ENCODE results near the gene EGFL7. TPM values are rescaled to one million over a fixed set of nuclear protein-coding genes. Genes with fewer than 3 reads are reported as not detected.
"Not testable (repeated sequence)": the region's sequence is repeated elsewhere in the genome, so short reads cannot be mapped to it uniquely, and the experiment has no call there.

EGFL7 gene
- total RNA-seq, 1 donor from 2014 or later = 3.2 TPM

DNA sequence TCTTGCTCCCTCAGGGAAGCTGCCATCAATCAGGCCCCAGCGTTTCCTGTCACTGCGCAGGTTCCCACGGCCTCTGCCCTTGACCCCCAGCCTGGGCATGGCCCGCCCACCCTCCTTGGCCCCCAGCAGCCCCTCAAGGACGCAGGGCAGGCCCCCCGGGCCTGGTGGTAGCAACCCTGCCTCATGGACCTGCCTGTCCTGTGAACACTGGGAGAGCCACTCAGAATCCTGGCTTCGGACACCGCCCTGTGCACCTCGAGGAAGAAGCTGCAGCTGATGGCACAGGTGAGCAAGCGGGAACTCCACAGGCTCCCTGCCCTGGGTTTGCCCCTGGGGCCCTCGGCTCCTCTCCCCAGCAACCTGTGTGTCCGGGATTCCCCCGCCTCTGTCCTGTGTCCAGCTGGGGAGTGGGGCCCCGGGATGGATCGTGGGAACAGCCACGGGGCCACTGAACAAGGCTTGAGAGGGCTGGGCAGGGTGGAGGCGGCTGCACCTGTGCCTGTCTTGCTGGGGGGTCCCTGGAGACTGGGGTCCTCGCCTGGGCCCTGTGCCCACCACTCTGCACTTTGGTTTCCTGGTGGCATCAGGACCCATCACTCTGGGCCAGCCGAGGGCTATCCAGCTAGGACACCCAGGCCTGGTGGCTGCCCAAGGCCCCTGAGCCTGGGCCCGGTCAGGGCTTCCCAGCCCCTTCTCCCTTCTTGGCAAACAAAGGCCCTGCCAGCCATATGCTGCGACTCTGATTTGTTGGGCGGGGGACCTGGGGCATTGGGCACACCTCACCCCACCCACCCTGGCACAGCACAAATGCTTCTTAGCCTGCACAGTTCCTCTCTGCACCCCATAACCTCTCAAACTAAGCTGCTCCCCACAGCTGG, 33.5 kb upstream of the EGFL7 start:
- H3K9me3 Mint-ChIP-seq = no peaks in the 10 kb centered on the region
- peaks cover 2% of the 10 kb centered on the region for H3K4me1 Mint-ChIP-seq
- no peaks in the 10 kb centered on the region for H3K36me3 Mint-ChIP-seq (ENCODE audit: low read depth)
- no peak overlapping the region for H3K27ac Mint-ChIP-seq
- DNase-seq = no peak
- intact Hi-C loops (cut with micrococcal nuclease) = no loop called here
- peaks cover 6% of the 10 kb centered on the region for H3K27me3 Mint-ChIP-seq
- no peak overlapping the region for H3K4me3 Mint-ChIP-seq

DNA sequence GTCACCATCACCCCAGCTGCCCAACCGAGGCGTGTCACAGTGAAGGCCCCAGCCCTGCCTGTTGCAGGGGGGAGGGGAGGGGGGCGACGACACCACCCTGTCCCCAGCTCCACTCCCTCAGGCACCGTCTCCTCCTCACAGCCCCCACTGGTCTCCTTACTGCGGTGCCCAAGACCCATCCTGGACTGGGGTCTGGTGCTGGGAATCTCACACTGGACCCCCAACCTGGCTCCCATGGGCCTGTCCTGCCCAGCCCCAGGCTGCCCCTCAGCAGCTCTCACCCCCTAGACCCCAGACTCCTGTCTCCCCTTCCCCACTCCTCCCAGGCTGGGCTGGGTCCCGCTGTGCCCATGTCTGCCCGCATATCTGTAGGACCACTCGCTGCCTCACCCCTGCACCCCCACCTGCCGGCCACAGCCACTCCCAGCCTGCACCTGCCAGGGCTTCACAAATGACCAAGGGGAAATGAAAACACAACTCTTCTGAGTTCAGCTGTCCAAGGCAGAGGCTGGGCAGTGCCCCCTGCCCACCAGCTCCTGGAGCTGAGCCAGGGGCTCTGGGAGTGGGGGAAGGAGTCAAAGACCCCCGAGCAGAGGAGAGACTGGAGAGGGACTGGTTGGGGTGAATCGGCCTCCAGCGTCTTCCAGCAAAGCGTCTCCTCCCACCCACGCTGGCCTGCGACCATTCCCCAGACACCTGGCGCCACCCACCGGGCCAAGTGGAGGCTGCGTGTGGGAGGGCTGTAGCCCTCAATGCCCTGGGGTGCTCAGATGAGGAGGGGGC, 32.6 kb upstream of the EGFL7 start:
- intact Hi-C loops (cut with micrococcal nuclease) = loop anchor here (10.0 kb wide), 1 partner anchor 85 kb away; the partner anchor contains the start of gene NOTCH1
- Mint-ChIP-seq H3K4me1 (peaks cover 2% of the 10 kb centered on the region), H3K36me3 (ENCODE audit: low read depth) (no peaks in the 10 kb centered on the region), H3K9me3 (no peaks in the 10 kb centered on the region), H3K27ac (no peak overlapping the region), H3K27me3 (peaks cover 6% of the 10 kb centered on the region), H3K4me3 (no peak overlapping the region)
- peak; percentile 89 for DNase-seq

DNA sequence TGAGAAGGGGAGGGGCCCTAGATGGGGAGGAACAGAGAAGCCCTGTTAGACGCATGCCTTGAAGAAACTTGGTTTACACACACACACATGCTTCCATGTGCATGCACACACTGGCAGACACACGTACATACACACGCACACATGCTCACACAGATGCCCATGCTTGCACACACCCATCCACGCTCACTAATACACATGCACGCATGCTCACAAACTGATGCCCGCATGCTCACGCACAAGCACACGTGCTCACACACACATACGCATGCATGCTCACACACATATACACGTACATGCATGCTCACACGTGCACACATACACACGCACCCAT, 32.1 kb upstream of the EGFL7 start:
- Mint-ChIP-seq H3K4me3 (no peak overlapping the region), H3K27ac (no peak overlapping the region), H3K36me3 (ENCODE audit: low read depth) (no peaks in the 10 kb centered on the region), H3K9me3 (no peaks in the 10 kb centered on the region), H3K4me1 (peaks cover 2% of the 10 kb centered on the region), H3K27me3 (peaks cover 6% of the 10 kb centered on the region)
- no peak for DNase-seq
- intact Hi-C loops (cut with micrococcal nuclease) = loop anchor here (10.0 kb wide), 1 partner anchor 86 kb away; the partner anchor contains the start of gene NOTCH1

DNA sequence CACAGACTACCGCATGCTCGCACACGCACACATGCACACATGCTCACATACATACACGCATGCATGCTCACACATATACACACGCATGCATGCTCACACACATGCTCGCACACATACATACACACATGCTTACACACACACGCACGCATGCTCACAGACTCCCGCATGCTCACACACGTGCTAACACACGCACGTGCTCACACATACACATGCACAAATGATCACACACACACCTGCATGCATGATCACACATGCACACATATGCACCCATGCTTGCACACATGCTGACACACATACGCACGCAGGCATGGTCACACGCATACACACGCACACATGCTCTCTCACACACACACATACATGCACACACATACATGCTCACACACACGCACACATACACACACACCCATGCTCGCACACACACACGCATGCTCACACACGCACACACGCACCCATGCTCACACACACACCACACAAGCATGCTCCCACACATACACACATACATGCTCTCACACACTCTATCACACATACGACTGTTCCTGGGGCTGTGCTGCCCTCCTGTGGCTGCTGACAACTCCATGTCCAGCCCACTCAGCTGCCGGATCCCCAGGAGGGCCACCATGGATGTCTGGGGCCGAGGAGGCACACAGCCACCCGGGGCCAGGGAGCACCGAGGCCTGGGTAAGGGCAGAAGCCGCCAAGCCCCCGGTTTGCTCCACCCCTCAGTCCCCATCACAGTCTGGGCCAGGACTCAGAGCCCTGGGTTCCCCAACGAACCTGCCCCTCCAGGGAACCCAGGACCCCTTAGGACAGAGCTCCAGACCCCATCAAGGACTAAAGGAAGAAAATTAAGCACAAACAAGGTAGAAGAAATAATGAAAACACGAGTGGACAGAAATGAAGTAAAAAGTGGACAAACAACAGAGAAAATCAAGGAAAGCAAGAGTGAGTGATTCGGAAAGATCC, 31.4 kb upstream of the EGFL7 start:
- H3K36me3 Mint-ChIP-seq (ENCODE audit: low read depth) = no peaks in the 10 kb centered on the region
- peaks cover 6% of the 10 kb centered on the region for H3K27me3 Mint-ChIP-seq
- peak; percentile 93 for DNase-seq
- intact Hi-C loops (cut with micrococcal nuclease) = loop anchor here (1.0 to 10.0 kb wide), 2 partner anchors 87 to 146 kb away; partner anchors contain the start of gene NOTCH1
- H3K27ac Mint-ChIP-seq = no peak overlapping the region
- no peaks in the 10 kb centered on the region for H3K9me3 Mint-ChIP-seq
- H3K4me1 Mint-ChIP-seq = peaks cover 2% of the 10 kb centered on the region
- H3K4me3 Mint-ChIP-seq = no peak overlapping the region

DNA sequence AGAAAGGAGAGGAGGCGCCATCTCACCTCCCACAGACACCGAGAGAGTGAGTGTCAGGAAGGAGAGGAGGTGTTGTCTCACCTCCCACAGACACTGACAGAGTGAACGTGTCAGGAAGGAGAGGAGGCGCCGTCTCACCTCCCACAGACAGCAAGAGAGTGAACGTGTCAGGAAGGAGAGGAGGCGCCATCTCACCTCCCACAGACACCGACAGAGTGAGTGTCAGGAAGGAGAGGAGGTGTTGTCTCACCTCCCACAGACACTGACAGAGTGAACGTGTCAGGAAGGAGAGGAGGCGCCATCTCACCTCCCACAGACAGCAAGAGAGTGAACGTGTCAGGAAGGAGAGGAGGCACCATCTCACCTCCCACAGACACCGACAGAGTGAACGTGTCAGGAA, 30.6 kb upstream of the EGFL7 start:
- not testable (repeated sequence) for H3K27me3 Mint-ChIP-seq; H3K4me1 Mint-ChIP-seq; DNase-seq; H3K9me3 Mint-ChIP-seq; H3K27ac Mint-ChIP-seq; H3K4me3 Mint-ChIP-seq; H3K36me3 Mint-ChIP-seq (ENCODE audit: low read depth)
- intact Hi-C loops (cut with micrococcal nuclease) = loop anchor here (10.0 kb wide), 1 partner anchor 87 kb away; the partner anchor contains the start of gene NOTCH1

DNA sequence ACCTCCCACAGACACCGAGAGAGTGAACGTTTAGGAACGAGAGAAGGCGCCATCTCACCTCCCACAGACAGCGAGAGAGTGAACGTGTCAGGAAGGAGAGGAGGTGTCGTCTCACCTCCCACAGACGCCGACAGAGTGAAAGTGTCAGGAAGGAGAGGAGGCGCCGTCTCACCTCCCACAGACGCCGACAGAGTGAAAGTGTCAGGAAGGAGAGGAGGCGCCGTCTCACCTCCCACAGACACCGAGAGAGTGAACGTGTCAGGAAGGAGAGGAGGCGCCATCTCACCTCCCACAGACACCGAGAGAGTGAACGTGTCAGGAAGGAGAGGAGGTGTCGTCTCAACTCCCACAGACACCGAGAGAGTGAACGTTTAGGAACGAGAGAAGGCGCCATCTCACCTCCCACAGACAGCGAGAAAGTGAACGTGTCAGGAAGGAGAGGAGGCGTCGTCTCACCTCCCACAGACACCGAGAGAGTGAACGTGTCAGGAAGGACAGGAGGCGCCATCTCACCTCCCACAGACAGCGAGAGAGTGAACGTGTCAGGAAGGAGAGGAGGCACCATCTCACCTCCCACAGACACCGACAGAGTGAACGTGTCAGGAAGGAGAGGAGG, 30.1 kb upstream of the EGFL7 start:
- H3K27ac Mint-ChIP-seq; H3K36me3 Mint-ChIP-seq (ENCODE audit: low read depth); H3K27me3 Mint-ChIP-seq; H3K4me3 Mint-ChIP-seq; H3K9me3 Mint-ChIP-seq; H3K4me1 Mint-ChIP-seq; DNase-seq: not testable (repeated sequence)
- intact Hi-C loops (cut with micrococcal nuclease) = loop anchor here (10.0 kb wide), 1 partner anchor 88 kb away; the partner anchor contains the start of gene NOTCH1

DNA sequence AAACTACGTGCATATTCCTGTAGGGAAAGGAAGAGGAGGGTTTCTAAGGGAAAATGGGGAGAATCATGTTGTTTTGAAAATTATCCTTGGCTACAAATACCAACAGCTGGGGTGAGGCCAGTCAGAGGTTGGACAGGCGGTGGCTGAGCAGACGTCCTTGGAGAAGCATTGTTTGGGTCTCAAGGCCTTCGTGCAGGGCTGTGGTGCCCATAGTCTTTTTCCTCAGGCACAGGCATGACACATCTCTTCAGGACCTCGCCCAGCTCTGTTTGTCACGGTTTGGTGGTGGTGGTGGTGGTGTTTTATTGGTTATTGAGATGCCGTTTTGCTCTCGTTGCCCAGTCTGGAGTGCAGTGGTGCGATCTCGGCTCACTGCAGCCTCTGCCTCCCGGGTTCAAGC, 27.8 kb upstream of the EGFL7 start:
- no peak overlapping the region for H3K4me3 Mint-ChIP-seq
- H3K36me3 Mint-ChIP-seq (ENCODE audit: low read depth) = no peaks in the 10 kb centered on the region
- DNase-seq = no peak
- H3K27ac Mint-ChIP-seq = no peak overlapping the region
- peaks cover 2% of the 10 kb centered on the region for H3K4me1 Mint-ChIP-seq
- intact Hi-C loops (cut with micrococcal nuclease) = loop anchor here (10.0 kb wide), 1 partner anchor 90 kb away; the partner anchor contains the start of gene NOTCH1
- no peaks in the 10 kb centered on the region for H3K9me3 Mint-ChIP-seq
- peaks cover 1% of the 10 kb centered on the region for H3K27me3 Mint-ChIP-seq

DNA sequence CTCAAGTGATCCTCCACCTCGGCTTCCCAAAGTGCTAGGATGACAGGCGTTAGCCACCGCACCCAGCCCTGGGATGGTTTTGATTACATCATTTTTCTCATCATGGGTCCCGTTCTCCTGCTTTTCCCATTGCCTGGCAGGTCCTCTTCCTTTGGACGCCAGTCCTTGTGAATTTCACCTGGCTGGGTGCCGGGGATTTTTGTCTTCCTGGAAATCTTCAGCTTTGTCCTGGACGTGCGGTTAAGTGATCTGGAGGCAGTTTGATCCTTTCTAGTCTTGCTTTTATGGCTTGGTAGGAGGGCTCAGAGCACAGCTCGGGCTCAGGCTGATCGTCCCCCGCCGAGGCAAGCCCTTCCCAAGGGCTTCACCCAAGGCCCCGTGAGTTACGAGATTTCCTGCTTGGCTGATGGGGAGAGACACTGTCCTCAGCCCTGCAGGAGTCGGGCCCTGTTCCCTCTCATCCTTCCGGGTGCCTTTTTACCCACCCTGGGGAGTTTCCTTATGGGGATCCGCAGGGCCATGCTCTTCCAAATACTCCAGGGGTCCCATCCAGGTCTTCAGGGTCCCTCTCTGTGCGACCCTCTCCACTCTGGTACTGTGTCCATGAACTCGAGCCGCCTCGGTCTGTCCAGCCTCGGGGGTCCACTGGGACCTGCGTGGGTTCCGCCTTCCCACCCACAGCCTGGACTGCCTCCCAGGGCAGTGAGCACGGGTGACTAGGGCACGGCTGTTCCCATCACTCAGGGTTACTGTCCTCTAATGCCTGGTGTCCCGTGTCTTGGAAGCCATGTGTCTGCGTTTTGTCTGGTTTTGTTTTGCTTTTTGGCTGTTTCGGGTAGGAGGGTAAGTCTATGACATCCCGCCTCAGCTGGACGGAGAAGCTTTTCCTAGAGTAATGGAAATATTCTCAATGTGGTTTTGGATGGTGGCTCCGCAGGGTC, 22.3 kb upstream of the EGFL7 start:
- no peaks in the 10 kb centered on the region for H3K36me3 Mint-ChIP-seq (ENCODE audit: low read depth)
- intact Hi-C loops (cut with micrococcal nuclease) = no loop called here
- H3K27ac Mint-ChIP-seq = no peak overlapping the region
- no peaks in the 10 kb centered on the region for H3K9me3 Mint-ChIP-seq
- H3K4me1 Mint-ChIP-seq = no peaks in the 10 kb centered on the region
- H3K27me3 Mint-ChIP-seq = peaks cover 17% of the 10 kb centered on the region
- no peak for DNase-seq
- no peak overlapping the region for H3K4me3 Mint-ChIP-seq

DNA sequence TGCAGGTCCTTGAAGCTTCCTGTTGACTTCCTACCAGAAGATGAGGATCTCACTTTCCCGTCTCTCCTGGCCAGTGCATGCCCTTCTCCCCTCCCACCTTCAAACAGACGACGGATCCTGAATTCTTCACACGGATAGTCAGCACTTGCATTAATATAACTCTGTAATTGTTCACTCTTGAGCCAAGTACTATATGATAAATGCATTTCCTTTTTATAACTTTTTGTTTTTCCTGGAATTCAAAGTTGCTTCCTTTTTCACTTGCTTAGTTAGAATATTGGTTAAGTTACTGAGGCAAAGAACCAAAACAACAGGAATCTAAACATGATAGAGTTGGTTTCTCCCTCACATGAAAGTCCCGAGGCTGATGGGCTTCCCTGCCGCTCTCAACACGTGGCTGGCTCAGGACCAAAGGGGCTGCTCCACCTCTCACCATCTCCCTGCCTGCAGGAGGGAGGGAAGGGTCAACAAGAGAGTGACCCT, 20.2 kb upstream of the EGFL7 start:
- Mint-ChIP-seq H3K27ac (no peak overlapping the region), H3K36me3 (ENCODE audit: low read depth) (no peaks in the 10 kb centered on the region), H3K9me3 (no peaks in the 10 kb centered on the region), H3K4me1 (no peaks in the 10 kb centered on the region), H3K27me3 (peaks cover 20% of the 10 kb centered on the region), H3K4me3 (no peak overlapping the region)
- intact Hi-C loops (cut with micrococcal nuclease) = no loop called here
- no peak for DNase-seq

DNA sequence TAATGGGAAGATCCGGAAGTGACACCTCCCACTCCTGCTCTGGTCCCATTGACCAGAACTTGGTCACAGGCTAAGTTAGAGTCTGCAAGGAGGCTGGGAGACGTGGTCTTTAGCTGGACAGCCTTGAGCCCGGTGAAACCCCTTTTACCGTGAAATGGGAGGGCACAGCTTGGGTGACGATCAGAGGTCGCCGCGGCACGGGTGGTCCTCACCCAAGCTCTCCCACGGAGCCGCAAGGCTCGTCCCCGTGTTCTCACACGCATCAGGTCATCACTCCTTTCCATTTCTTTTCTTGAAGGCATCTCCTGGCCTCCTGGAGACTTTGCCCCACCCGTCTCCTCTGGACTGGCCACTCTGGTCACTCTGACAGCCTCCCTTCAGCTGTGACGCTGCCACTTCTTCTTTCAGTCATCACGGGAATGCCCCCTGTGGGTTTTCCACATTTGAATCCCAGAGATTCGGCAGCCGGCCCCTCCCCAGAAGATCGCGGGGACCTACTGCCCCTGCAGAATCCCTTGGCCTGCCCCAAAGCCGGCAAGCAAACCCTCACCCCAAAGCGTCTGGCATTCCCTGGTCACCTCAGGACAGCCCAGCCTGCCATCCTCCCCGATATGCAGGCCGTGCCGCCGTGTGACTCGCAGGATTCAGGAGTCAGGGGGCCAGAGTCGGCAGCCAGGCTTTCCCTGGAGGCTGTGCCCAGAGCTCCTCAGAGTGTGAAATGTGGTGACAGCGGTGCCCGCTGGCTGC, 18.9 kb upstream of the EGFL7 start:
- Mint-ChIP-seq H3K9me3 (no peaks in the 10 kb centered on the region), H3K4me3 (no peak overlapping the region), H3K27ac (no peak overlapping the region), H3K27me3 (peaks cover 22% of the 10 kb centered on the region), H3K4me1 (no peaks in the 10 kb centered on the region), H3K36me3 (ENCODE audit: low read depth) (no peaks in the 10 kb centered on the region)
- intact Hi-C loops (cut with micrococcal nuclease) = loop anchor here (1.0 kb wide), 1 partner anchor 155 kb away; no protein-coding TSS in a partner anchor
- DNase-seq = no peak

DNA sequence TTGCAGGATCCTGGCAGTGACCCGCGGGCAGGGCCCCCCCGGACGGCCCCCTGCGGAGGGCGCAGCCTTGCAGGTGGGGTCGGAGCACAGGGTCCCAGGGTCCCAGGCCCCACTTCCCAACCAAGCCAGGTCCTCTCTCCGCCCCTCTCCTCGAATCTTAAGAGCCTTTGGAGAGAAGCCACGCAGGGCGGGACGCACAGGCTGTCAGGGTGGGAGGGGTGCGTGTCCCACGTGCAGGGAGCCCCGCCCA, 18.4 kb upstream of the EGFL7 start:
- DNase-seq = no peak
- no peaks in the 10 kb centered on the region for H3K36me3 Mint-ChIP-seq (ENCODE audit: low read depth)
- H3K4me1 Mint-ChIP-seq = no peaks in the 10 kb centered on the region
- intact Hi-C loops (cut with micrococcal nuclease) = loop anchor here (1.0 kb wide), 1 partner anchor 156 kb away; no protein-coding TSS in a partner anchor
- H3K9me3 Mint-ChIP-seq = no peaks in the 10 kb centered on the region
- H3K4me3 Mint-ChIP-seq = no peak overlapping the region
- H3K27ac Mint-ChIP-seq = no peak overlapping the region
- H3K27me3 Mint-ChIP-seq = peaks cover 24% of the 10 kb centered on the region
